ENCODE data around the gene ADAD2.

- TF ChIP-seq CTCF (conservative IDR thresholded peaks at IDR 0.05; ENCODE audit: low read length) (no peak), EZH2phosphoT487 (IDR thresholded peaks at IDR 0.05; ENCODE audit: borderline replicate concordance, low read depth, low read length) (no peak)
Measured at GRCh38 chr16:84239909-84240308, 49.0 kb downstream of the ADAD2 start, which contains the start of gene KCNG4.
